Hepatocyte (in vitro differentiated cells): Measurements from ENCODE around the gene CYYR1. TPM values are rescaled to one million over a fixed set of nuclear protein-coding genes. Genes with fewer than 3 reads are reported as not detected.

ENCODE experiments used
- DNase-seq: peaks from one replicate; pipeline ENCODE4 v3.0.0-alpha.2; 2016; ENCODE audit warnings: low spot score
- H2AFZ ChIP-seq: fragments of 200-600 bp; sonication (generic); 2 replicates; pipeline ENCODE4 v1.6.0; 2016; ENCODE audit warnings: antibody characterized with exemption, mild to moderate bottlenecking
- H3K27ac ChIP-seq: fragments of 200-600 bp; sonication (generic); 2 replicates; pipeline ENCODE4 v1.5.1; 2016; ENCODE audit warnings: mild to moderate bottlenecking
- H3K27me3 ChIP-seq: fragments of 200-600 bp; sonication (generic); 2 replicates; pipeline ENCODE4 v1.6.1; 2016
- H3K36me3 ChIP-seq: fragments of 200-600 bp; sonication (generic); replicated peaks from 2 replicates; pipeline ENCODE4 v1.5.1; 2016; ENCODE audit warnings: low read depth; ENCODE audit not compliant: insufficient read depth
- H3K4me1 ChIP-seq: fragments of 200-600 bp; sonication (generic); 2 replicates; pipeline ENCODE4 v1.5.1; 2016; ENCODE audit warnings: mild to moderate bottlenecking, moderate library complexity; ENCODE audit not compliant: insufficient read depth
- H3K4me2 ChIP-seq: fragments of 200-600 bp; sonication (generic); 2 replicates; pipeline ENCODE4 v1.6.0; 2016
- H3K4me3 ChIP-seq: fragments of 200-600 bp; sonication (generic); 2 replicates; pipeline ENCODE4 v1.5.1; 2016; ENCODE audit warnings: mild to moderate bottlenecking
- H3K79me2 ChIP-seq: fragments of 200-600 bp; sonication (generic); 2 replicates; pipeline ENCODE4 v1.6.0; 2017; ENCODE audit warnings: mild to moderate bottlenecking
- H3K9me2 ChIP-seq: fragments of 200-600 bp; sonication (generic); replicated peaks from 2 replicates; pipeline ENCODE4 v1.6.0; 2017; ENCODE audit warnings: mild to moderate bottlenecking; ENCODE audit not compliant: insufficient read depth
- H3K9me3 ChIP-seq: fragments of 200-600 bp; sonication (generic); 2 replicates; pipeline ENCODE4 v1.5.1; 2016; ENCODE audit warnings: low read depth, mild to moderate bottlenecking
- H4K20me1 ChIP-seq: fragments of 200-600 bp; sonication (generic); 2 replicates; pipeline ENCODE4 v1.6.0; 2016; ENCODE audit warnings: mild to moderate bottlenecking; ENCODE audit not compliant: insufficient read depth, poor library complexity, severe bottlenecking
- EZH2 ChIP-seq: fragments of 200-600 bp; sonication (generic); IDR thresholded peaks from 2 replicates; pipeline ENCODE4 v1.6.1; 2016; ENCODE audit warnings: antibody characterized with exemption, mild to moderate bottlenecking, borderline replicate concordance
- EZH2phosphoT487 ChIP-seq: fragments of 200-600 bp; sonication (generic); IDR thresholded peaks from one replicate; pipeline ENCODE4 v1.6.1; 2018; ENCODE audit warnings: antibody characterized with exemption, mild to moderate bottlenecking, low read depth, moderate library complexity; ENCODE audit not compliant: unreplicated experiment, severe bottlenecking
- WGBS: methylation state at CpG from one replicate; pipeline ENCODE4 v1.1.6; 2016; ENCODE audit warnings: low lambda C conversion rate; ENCODE audit errors: missing lambda C conversion rate; 5-methylcytosine and 5-hydroxymethylcytosine counted together
- polyA plus RNA-seq: library from polyadenylated mRNA; unstranded; fragments of >200 nt; fragmentation: Nextera tagmentation; extraction: Ambion mirVana; gene quantifications from 2 replicates; pipeline ENCODE4 v1.2.1, GENCODE V29; 2016
- total RNA-seq: library from RNA; depleted of rRNA; stranded (reverse); fragments of >200 nt; gene quantifications from 2 replicates; pipeline ENCODE4 v1.2.3, GENCODE V29; 2014
- TF ChIP-seq, protein P1 (sequence below): fragments of 200-600 bp; sonication (generic); IDR thresholded peaks from 2 replicates; pipeline ENCODE4 v1.5.1; 2016; ENCODE audit warnings: antibody characterized with exemption, mild to moderate bottlenecking; ENCODE audit not compliant: poor library complexity

The CYYR1 gene
- total and polyA plus RNA-seq, 2 experiments from 2014 or later, result 6.6 to 7.6 TPM

DNA sequence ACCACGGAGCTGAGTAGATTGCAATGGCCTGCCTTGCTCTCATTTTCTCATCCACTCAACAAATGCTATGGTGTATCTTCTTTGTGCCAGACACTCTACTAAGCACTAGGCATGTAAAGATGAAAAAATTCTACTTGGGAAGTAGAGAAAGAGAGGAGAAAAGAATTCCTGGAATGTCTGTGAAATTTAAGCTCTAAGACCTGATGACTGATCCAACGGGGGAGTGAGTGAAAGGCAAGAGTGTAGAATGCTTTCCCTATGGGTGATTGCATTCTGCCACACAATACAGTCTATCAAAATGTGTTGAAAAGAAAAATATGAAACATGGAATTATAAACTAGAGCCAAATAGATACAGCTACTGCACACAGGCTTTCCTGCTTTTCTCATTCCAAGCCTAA lies 82.3 kb downstream of the CYYR1 start:
- Histone ChIP-seq H3K4me2 (no peak overlapping the region), H3K9me3 (no peaks in the 10 kb centered on the region), H3K27ac (no peak overlapping the region), H3K79me2 (no peaks in the 10 kb centered on the region), H4K20me1 (no peaks in the 10 kb centered on the region), H3K27me3 (no peaks in the 10 kb centered on the region), H3K4me3 (no peak overlapping the region), H2AFZ (no peak overlapping the region), H3K4me1 (no peaks in the 10 kb centered on the region), H3K9me2 (no peaks in the 10 kb centered on the region), H3K36me3 (no peaks in the 10 kb centered on the region)
- DNase-seq, result no peak
- 47% methylated on average over 2 of the region's 2 CpGs for WGBS
- TF ChIP-seq EZH2 (no peak), EZH2phosphoT487 (no peak)
- TF ChIP-seq, protein P1, sequence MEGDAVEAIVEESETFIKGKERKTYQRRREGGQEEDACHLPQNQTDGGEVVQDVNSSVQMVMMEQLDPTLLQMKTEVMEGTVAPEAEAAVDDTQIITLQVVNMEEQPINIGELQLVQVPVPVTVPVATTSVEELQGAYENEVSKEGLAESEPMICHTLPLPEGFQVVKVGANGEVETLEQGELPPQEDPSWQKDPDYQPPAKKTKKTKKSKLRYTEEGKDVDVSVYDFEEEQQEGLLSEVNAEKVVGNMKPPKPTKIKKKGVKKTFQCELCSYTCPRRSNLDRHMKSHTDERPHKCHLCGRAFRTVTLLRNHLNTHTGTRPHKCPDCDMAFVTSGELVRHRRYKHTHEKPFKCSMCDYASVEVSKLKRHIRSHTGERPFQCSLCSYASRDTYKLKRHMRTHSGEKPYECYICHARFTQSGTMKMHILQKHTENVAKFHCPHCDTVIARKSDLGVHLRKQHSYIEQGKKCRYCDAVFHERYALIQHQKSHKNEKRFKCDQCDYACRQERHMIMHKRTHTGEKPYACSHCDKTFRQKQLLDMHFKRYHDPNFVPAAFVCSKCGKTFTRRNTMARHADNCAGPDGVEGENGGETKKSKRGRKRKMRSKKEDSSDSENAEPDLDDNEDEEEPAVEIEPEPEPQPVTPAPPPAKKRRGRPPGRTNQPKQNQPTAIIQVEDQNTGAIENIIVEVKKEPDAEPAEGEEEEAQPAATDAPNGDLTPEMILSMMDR, result no peak

DNA sequence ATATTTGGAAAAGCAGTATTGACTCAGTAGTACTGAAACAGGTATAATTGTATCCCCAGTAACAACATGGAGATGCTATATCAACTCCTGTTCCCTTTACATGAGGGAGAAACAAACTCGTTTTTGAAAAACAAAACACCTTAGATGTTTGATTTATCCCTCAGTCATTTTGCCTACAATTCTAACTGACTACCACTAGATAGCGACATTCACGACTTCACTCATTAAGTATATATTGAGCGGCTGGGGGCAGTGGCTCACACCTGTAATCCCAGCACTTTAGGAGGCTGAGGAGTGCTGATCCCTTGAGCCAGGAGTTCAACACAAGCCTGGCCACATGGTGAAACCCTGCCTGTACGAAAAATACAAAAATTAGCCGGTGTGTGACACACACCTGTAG lies 83.3 kb downstream of the CYYR1 start:
- no peak overlapping the region for H2AFZ ChIP-seq
- H3K36me3 ChIP-seq, result no peaks in the 10 kb centered on the region
- no peak for TF ChIP-seq EZH2
- TF ChIP-seq, protein P1, result no peak
- no peak for TF ChIP-seq EZH2phosphoT487
- H3K27me3 ChIP-seq, result no peaks in the 10 kb centered on the region
- H3K9me3 ChIP-seq, result no peaks in the 10 kb centered on the region
- H3K4me3 ChIP-seq, result no peak overlapping the region
- H3K79me2 ChIP-seq, result no peaks in the 10 kb centered on the region
- 97% methylated on average over 6 of the region's 6 CpGs for WGBS
- H4K20me1 ChIP-seq, result no peaks in the 10 kb centered on the region
- DNase-seq, result no peak
- no peaks in the 10 kb centered on the region for H3K4me1 ChIP-seq
- H3K9me2 ChIP-seq, result no peaks in the 10 kb centered on the region
- no peak overlapping the region for H3K4me2 ChIP-seq
- no peak overlapping the region for H3K27ac ChIP-seq

DNA sequence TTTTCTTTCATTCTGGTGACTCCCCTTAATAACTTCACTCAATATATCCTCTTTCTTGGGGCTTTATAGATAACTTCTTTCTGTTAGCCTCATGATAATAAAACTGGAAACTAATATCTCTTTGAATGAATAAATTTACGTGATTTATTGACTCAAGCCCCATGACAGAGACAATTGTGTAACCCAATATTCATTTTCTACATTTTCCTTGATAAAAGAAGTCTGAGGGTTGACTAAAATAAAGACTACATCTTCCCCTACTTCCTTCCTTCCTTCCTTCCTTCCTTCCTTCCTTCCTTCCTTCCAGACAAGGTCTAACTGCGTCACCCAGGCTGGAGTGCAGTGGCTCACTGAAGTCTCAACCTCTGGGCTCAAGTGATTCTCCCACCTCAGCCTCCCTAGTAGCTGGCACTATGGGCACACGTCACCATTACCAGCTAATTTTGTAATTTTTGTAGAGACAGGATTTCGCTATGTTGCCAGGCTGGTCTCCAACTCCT lies 85.1 kb downstream of the CYYR1 start:
- DNase-seq, result no peak
- Histone ChIP-seq H3K36me3 (no peaks in the 10 kb centered on the region), H3K27ac (no peak overlapping the region), H3K27me3 (no peaks in the 10 kb centered on the region), H3K4me2 (no peak overlapping the region), H4K20me1 (no peaks in the 10 kb centered on the region), H2AFZ (no peak overlapping the region), H3K4me3 (no peak overlapping the region), H3K9me2 (no peaks in the 10 kb centered on the region), H3K9me3 (no peaks in the 10 kb centered on the region), H3K4me1 (no peaks in the 10 kb centered on the region), H3K79me2 (no peaks in the 10 kb centered on the region)
- WGBS, result 93% methylated on average over 4 of the region's 4 CpGs
- TF ChIP-seq EZH2 (no peak), EZH2phosphoT487 (no peak)
- TF ChIP-seq, protein P1, result no peak

DNA sequence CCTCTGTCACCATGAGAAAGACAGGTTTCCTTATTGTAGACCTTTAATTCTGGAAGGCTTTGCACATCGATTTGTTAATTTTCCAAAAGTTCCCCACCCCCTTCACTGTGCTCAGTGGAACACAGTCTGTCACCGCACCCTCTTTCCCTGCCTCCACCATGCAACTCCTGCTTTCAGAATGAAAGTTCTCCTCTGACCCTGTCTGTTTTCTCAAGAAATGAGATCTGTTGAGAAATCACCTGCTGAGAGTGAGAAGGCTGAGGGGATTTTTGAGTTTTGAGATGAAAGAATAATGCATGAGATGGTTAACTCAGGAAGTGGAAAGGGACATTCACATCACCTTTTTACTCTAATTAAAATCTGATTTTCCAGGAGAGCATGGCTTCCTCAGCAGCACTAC lies 99.6 kb downstream of the CYYR1 start:
- TF ChIP-seq, protein P1, result no peak
- TF ChIP-seq EZH2, result no peak
- TF ChIP-seq EZH2phosphoT487, result no peak
- H3K79me2 ChIP-seq, result no peaks in the 10 kb centered on the region
- H3K4me3 ChIP-seq, result no peak overlapping the region
- no peaks in the 10 kb centered on the region for H3K9me2 ChIP-seq
- H3K4me2 ChIP-seq, result no peak overlapping the region
- H3K4me1 ChIP-seq, result no peaks in the 10 kb centered on the region
- no peaks in the 10 kb centered on the region for H4K20me1 ChIP-seq
- no peaks in the 10 kb centered on the region for H3K9me3 ChIP-seq
- no peak for DNase-seq
- H3K27ac ChIP-seq, result no peak overlapping the region
- 96% methylated on average over 2 of the region's 2 CpGs for WGBS
- H3K27me3 ChIP-seq, result no peaks in the 10 kb centered on the region
- no peak overlapping the region for H2AFZ ChIP-seq
- no peaks in the 10 kb centered on the region for H3K36me3 ChIP-seq
